Adrenal gland (tissue), 12 donors: Measurements from ENCODE around the gene SPAAR. TPM values are rescaled to one million over a fixed set of nuclear protein-coding genes. Genes with fewer than 3 reads are reported as not detected.

Source experiments
- polyA plus RNA-seq, 3 donors: library from polyadenylated mRNA; stranded (reverse); fragments of 200-250 nt in 2 of 3; fragments of 350-450 nt in 1 of 3; fragmentation: Illumina TruSeq in 1 of 3; extraction: RNeasy Lipid Tissue Mini Kit (QIAGEN cat#74804) in 1 of 3; gene quantifications; one replicate each; pipeline ENCODE4 v1.2.3, GENCODE V29; 2013 to 2014
- total RNA-seq, 9 donors: library from RNA; depleted of rRNA in 4 of 9; stranded (reverse); fragments of >200 nt in 4 of 9; fragments of 120-200 nt in 1 of 9; fragmentation: NEBNext Ultra II Directional in 1 of 9; extraction: Animal tissue kit (Norgen Biotek cat#: 25700) in 1 of 9; gene quantifications; one replicate each; pipeline versions ENCODE4 v1.1.0 to v1.2.4, GENCODE V29; 2013 to 2023
- donor health status: healthy with polysubstance abuse.
- donor health status: Bipolar disorder and iron deficiency.
- donor health status: DM: yes; HTN: yes; CAD: no.
- donor health status: DM: no; HTN: no; CAD: no.
- donor health status: DM: no; HTN: no; CAD: no.
- donor health status: DM: yes; HTN: yes; CAD: no.

SPAAR gene
- total and polyA plus RNA-seq, 12 donors, result 0.54 to 3.6 (median 2.3) TPM

Other genes with a start within 250 kb of the SPAAR start
- 10 to 100 TPM in 1 of 9 donors, 1 to 10 TPM in 3, under 1 TPM in 5; 0.42 to 18.4 (median 0.96) TPM for gene ARHGEF39, start 244.3 kb upstream of the SPAAR start, total RNA-seq
- 1 to 10 TPM; 1.2 to 4.0 (median 1.5) TPM for gene ARHGEF39, start 244.3 kb upstream of the SPAAR start, polyA plus RNA-seq
- gene CA9, start 235.6 kb upstream of the SPAAR start, total RNA-seq, result 10 to 100 TPM in 1 of 9 donors, 1 to 10 TPM in 5, under 1 TPM in 3; 0.28 to 13.7 (median 2.0) TPM
- 1 to 10 TPM in 2 of 3 donors, under 1 TPM in 1; 0.31 to 1.4 (median 1.3) TPM for gene CA9, start 235.6 kb upstream of the SPAAR start, polyA plus RNA-seq
- gene TPM2, start 219.6 kb upstream of the SPAAR start, total RNA-seq, result 100 to 1,000 TPM; 188 to 654 (median 368) TPM
- gene TPM2, start 219.6 kb upstream of the SPAAR start, polyA plus RNA-seq, result 1,000 to 10,000 TPM in 2 of 3 donors, 100 to 1,000 TPM in 1; 462 to 1,472 (median 1,350) TPM
- gene TLN1, start 177.3 kb upstream of the SPAAR start, total RNA-seq, result 100 to 1,000 TPM; 157 to 565 (median 372) TPM
- 100 to 1,000 TPM; 165 to 232 (median 178) TPM for gene TLN1, start 177.3 kb upstream of the SPAAR start, polyA plus RNA-seq
- gene CREB3, start 176.8 kb upstream of the SPAAR start, total RNA-seq, result 100 to 1,000 TPM in 1 of 9 donors, 10 to 100 TPM in 8; 47.0 to 142 (median 60.3) TPM
- 100 to 1,000 TPM in 1 of 3 donors, 10 to 100 TPM in 2; 47.6 to 113 (median 52.0) TPM for gene CREB3, start 176.8 kb upstream of the SPAAR start, polyA plus RNA-seq
- 10 to 100 TPM; 28.5 to 74.5 (median 52.4) TPM for gene GBA2, start 160.3 kb upstream of the SPAAR start, total RNA-seq
- 10 to 100 TPM; 42.4 to 84.8 (median 79.0) TPM for gene GBA2, start 160.3 kb upstream of the SPAAR start, polyA plus RNA-seq
- gene RGP1, start 160.2 kb upstream of the SPAAR start, total RNA-seq, result 10 to 100 TPM; 17.1 to 41.2 (median 23.3) TPM
- 10 to 100 TPM in 2 of 3 donors, 1 to 10 TPM in 1; 6.4 to 24.7 (median 13.5) TPM for gene RGP1, start 160.2 kb upstream of the SPAAR start, polyA plus RNA-seq
- gene MSMP, start 155.2 kb upstream of the SPAAR start, total RNA-seq, result 1 to 10 TPM in 2 of 9 donors, not detected in 7; 1.1 to 2.0 TPM
- gene MSMP, start 155.2 kb upstream of the SPAAR start, polyA plus RNA-seq, result 1 to 10 TPM in 1 of 3 donors, under 1 TPM in 1, not detected in 1; 0.56 to 1.3 TPM
- gene NPR2, start 117.9 kb upstream of the SPAAR start, total RNA-seq, result 10 to 100 TPM in 8 of 9 donors, 1 to 10 TPM in 1; 5.6 to 69.9 (median 21.5) TPM
- 10 to 100 TPM; 13.5 to 46.4 (median 39.0) TPM for gene NPR2, start 117.9 kb upstream of the SPAAR start, polyA plus RNA-seq
- 1 to 10 TPM in 8 of 9 donors, under 1 TPM in 1; 0.98 to 3.6 (median 2.3) TPM for gene SPAG8, start 97.2 kb upstream of the SPAAR start, total RNA-seq
- gene SPAG8, start 97.2 kb upstream of the SPAAR start, polyA plus RNA-seq, result 1 to 10 TPM; 1.2 to 9.2 (median 4.2) TPM
- 10 to 100 TPM; 27.6 to 99.6 (median 78.7) TPM for gene HINT2, start 94.4 kb upstream of the SPAAR start, total RNA-seq
- gene HINT2, start 94.4 kb upstream of the SPAAR start, polyA plus RNA-seq, result 100 to 1,000 TPM in 2 of 3 donors, 10 to 100 TPM in 1; 83.5 to 199 (median 119) TPM
- under 1 TPM in 1 of 9 donors, not detected in 8; 0.22 TPM for gene FAM221B, start 80.8 kb upstream of the SPAAR start, total RNA-seq
- gene FAM221B, start 80.8 kb upstream of the SPAAR start, polyA plus RNA-seq, result under 1 TPM in 2 of 3 donors, not detected in 1; 0.07 to 0.16 TPM
- 10 to 100 TPM in 7 of 9 donors, 1 to 10 TPM in 2; 5.5 to 43.6 (median 17.5) TPM for gene TMEM8B, start 80.3 kb upstream of the SPAAR start, total RNA-seq
- gene TMEM8B, start 80.3 kb upstream of the SPAAR start, polyA plus RNA-seq, result 10 to 100 TPM; 13.3 to 33.3 (median 23.2) TPM
- gene OR13J1, start 39.1 kb upstream of the SPAAR start, total RNA-seq, result not detected
- not detected for gene OR13J1, start 39.1 kb upstream of the SPAAR start, polyA plus RNA-seq
- gene HRCT1, start 3.3 kb upstream of the SPAAR start, total RNA-seq, result 1 to 10 TPM in 5 of 9 donors, under 1 TPM in 2, not detected in 2; 0.35 to 5.9 (median 1.9) TPM
- 1 to 10 TPM in 2 of 3 donors, not detected in 1; 1.1 to 1.5 TPM for gene HRCT1, start 3.3 kb upstream of the SPAAR start, polyA plus RNA-seq
- not detected for gene OR2S2, start 48.7 kb downstream of the SPAAR start, total RNA-seq
- gene OR2S2, start 48.7 kb downstream of the SPAAR start, polyA plus RNA-seq, result not detected
- 10 to 100 TPM in 5 of 9 donors, 1 to 10 TPM in 4; 6.7 to 15.8 (median 11.0) TPM for gene RECK, start 127.4 kb downstream of the SPAAR start, total RNA-seq
- 1 to 10 TPM; 4.1 to 9.4 (median 5.8) TPM for gene RECK, start 127.4 kb downstream of the SPAAR start, polyA plus RNA-seq
- 10 to 100 TPM; 20.8 to 56.3 (median 33.8) TPM for gene GLIPR2, start 227.2 kb downstream of the SPAAR start, total RNA-seq
- 10 to 100 TPM; 16.1 to 35.2 (median 24.3) TPM for gene GLIPR2, start 227.2 kb downstream of the SPAAR start, polyA plus RNA-seq